GM06990 (cell line): ENCODE results near the gene CSNK2B.

ENCODE experiments used
- DNase-seq: peaks from one replicate; pipeline ENCODE4 v3.0.0-alpha.2; 2011; ENCODE audit not compliant: insufficient read length; ENCODE audit errors: extremely low read depth
- H3K27me3 ChIP-seq: replicated peaks from 2 replicates; pipeline ENCODE4 v1.6.0; 2011; ENCODE audit warnings: low read length; ENCODE audit not compliant: control insufficient read depth, insufficient read depth
- H3K36me3 ChIP-seq: 2 replicates; pipeline ENCODE4 v1.5.1; 2011; ENCODE audit warnings: low read length; ENCODE audit not compliant: control insufficient read depth, insufficient read depth
- H3K4me3 ChIP-seq: replicated peaks from 2 replicates; pipeline ENCODE4 v1.5.1; 2011; ENCODE audit warnings: low read depth, mild to moderate bottlenecking, control low read depth, low read length
- TF ChIP-seq, protein P1 (sequence below): IDR thresholded peaks from 2 replicates; pipeline ENCODE4 v1.5.1; 2011; ENCODE audit warnings: low read length, control low read depth, mild to moderate bottlenecking, inconsistent platforms; ENCODE audit not compliant: insufficient read depth, poor library complexity, severe bottlenecking

The CSNK2B gene

DNA sequence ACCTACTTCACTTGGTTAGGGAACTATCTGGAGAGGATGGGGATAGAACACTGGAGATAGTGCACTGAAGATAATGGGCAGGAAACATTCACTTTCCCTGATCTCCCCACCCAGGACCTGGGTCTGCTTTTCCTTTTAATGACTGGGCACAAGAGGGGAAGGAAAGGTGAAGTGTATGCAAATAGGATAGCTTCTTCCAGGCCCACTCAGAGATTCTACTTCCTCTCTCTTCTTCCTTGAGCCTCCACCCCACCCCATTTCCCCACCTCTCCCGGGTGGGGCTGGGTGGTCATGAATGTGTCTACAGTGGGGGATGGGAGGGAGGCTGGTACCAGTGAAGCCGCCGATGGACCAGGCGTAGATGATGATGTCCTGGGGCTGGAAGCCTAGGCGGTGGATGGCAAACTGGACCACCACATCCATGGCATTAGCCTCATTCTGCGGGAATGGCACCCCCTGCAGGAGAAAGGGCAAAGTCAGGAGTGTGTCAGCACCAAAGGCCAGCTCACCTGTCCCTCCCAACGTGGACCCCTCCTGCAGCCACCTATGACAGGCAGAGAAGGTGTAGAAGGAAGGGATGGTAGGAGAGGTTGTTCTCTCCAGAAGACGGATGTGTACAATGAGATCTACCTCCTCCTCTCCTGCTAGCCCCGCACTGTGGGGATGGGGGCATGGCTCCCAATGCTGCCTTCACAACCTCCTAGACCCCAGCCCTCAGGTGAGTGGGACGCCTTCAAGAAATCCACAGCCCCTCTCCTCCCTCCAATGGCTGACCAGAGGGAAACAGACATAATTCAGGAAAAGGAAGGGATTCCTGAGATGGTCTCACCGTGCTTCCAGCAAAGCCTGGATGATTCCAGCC, 23.6 kb downstream of the CSNK2B start:
- Histone ChIP-seq H3K36me3 (peaks cover 45% of the 10 kb centered on the region), H3K4me3 (no peak overlapping the region), H3K27me3 (no peaks in the 10 kb centered on the region)
- no peak for DNase-seq
- TF ChIP-seq, protein P1, sequence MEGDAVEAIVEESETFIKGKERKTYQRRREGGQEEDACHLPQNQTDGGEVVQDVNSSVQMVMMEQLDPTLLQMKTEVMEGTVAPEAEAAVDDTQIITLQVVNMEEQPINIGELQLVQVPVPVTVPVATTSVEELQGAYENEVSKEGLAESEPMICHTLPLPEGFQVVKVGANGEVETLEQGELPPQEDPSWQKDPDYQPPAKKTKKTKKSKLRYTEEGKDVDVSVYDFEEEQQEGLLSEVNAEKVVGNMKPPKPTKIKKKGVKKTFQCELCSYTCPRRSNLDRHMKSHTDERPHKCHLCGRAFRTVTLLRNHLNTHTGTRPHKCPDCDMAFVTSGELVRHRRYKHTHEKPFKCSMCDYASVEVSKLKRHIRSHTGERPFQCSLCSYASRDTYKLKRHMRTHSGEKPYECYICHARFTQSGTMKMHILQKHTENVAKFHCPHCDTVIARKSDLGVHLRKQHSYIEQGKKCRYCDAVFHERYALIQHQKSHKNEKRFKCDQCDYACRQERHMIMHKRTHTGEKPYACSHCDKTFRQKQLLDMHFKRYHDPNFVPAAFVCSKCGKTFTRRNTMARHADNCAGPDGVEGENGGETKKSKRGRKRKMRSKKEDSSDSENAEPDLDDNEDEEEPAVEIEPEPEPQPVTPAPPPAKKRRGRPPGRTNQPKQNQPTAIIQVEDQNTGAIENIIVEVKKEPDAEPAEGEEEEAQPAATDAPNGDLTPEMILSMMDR: peak; percentile 56

- no peak for DNase-seq
Observed at GRCh38 chr6:31690231-31691077, 24.6 kb downstream of the CSNK2B start.

DNA sequence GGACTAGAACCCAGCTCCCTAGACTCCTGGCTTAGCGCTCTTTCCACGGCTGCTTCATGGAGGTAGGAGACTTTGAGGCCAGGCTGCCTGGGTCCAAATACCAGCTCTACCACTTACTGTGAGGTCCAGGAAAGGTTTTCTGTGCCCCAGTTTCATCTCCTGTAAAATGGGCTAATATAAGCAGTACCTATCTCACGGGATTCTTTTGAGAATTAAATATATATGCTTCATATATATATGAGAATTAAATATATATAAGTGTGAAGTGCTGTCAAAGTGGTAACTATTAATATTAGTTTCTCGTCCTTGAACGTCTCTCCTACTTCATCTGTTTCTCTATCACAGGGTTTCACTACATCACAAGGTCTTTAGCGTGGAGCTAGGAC, 25.2 kb downstream of the CSNK2B start:
- peaks cover 45% of the 10 kb centered on the region for H3K36me3 ChIP-seq
- H3K27me3 ChIP-seq: no peaks in the 10 kb centered on the region
- no peak overlapping the region for H3K4me3 ChIP-seq
- DNase-seq: no peak
- TF ChIP-seq, protein P1: no peak

More at GRCh38 chr6:31690231-31691077, 24.6 kb downstream of the CSNK2B start:
- TF ChIP-seq, protein P1: no peak
- H3K27me3 ChIP-seq: no peaks in the 10 kb centered on the region
- H3K36me3 ChIP-seq: peaks cover 45% of the 10 kb centered on the region
- no peak overlapping the region for H3K4me3 ChIP-seq

GRCh38 chr6:31691564-31692108, 25.8 kb downstream of the CSNK2B start:
- Histone ChIP-seq H3K36me3 (peaks cover 44% of the 10 kb centered on the region), H3K4me3 (no peak overlapping the region), H3K27me3 (no peaks in the 10 kb centered on the region)
- no peak for DNase-seq
- TF ChIP-seq, protein P1: no peak

DNA sequence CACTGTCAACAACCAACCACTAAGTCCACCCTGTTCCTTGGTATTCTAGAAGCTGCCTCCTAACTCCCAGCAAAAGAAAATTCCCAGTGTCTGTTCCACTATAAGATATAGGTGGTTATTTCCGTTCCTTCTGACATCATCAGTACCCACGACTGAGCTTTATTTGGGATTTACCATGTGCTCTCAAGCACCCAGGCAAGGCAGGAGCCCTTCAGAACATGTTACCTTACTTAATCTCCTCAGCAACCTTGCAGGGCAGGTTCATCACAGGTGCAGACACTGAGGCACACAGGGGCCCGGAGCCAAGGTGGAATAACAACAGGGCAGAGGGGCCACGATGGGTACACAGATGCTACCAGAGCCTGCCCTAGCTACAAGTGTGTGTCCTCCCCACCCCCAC, 26.5 kb downstream of the CSNK2B start:
- TF ChIP-seq, protein P1: no peak
- Histone ChIP-seq H3K27me3 (no peaks in the 10 kb centered on the region), H3K36me3 (peaks cover 44% of the 10 kb centered on the region), H3K4me3 (no peak overlapping the region)
- no peak for DNase-seq
